Measurements from ENCODE around the gene SORCS1.

Gene SORCS1

GRCh38 chr10:106707657-106708056 lies 456.8 kb downstream of the SORCS1 start:
- no peak for DNase-seq
- intact Hi-C loops (cut with DNase I) = loop anchor here (5.0 to 10.0 kb wide), 2 partner anchors 437 to 1110 kb away; no protein-coding TSS in a partner anchor

GRCh38 chr10:106706127-106706526 lies 458.4 kb downstream of the SORCS1 start:
- no peak for DNase-seq
- intact Hi-C loops (cut with DNase I) = loop anchor here (5.0 to 10.0 kb wide), 2 partner anchors 439 to 1111 kb away; no protein-coding TSS in a partner anchor

- peak in 9 of 10 donors; percentile 44 to 92 (median 75) for DNase-seq
- intact Hi-C loops (cut with DNase I) = loop anchor here (5.0 to 10.0 kb wide), 2 partner anchors 439 to 1112 kb away; no protein-coding TSS in a partner anchor
Measured at GRCh38 chr10:106705681-106706100, 458.8 kb downstream of the SORCS1 start.

- intact Hi-C loops (cut with DNase I) = no loop called here
- DNase-seq = no peak
Measured at GRCh38 chr10:106696239-106696638, 468.3 kb downstream of the SORCS1 start.

- intact Hi-C loops (cut with DNase I) = no loop called here
- DNase-seq = no peak
Measured at GRCh38 chr10:106694696-106695095, 469.8 kb downstream of the SORCS1 start.

- intact Hi-C loops (cut with DNase I) = loop anchor here (1.0 to 5.0 kb wide), 2 partner anchors 57 to 730 kb away; no protein-coding TSS in a partner anchor
- no peak for DNase-seq
Measured at GRCh38 chr10:106682175-106682574, 482.3 kb downstream of the SORCS1 start.

- no peak for DNase-seq
- intact Hi-C loops (cut with DNase I) = loop anchor here (5.0 kb wide), 1 partner anchor 728 kb away; no protein-coding TSS in a partner anchor
Measured at GRCh38 chr10:106680061-106680460, 484.4 kb downstream of the SORCS1 start.

GRCh38 chr10:106679314-106679713 lies 485.2 kb downstream of the SORCS1 start:
- intact Hi-C loops (cut with DNase I) = no loop called here

GRCh38 chr10:106672517-106673175 lies 491.9 kb downstream of the SORCS1 start:
- intact Hi-C loops (cut with DNase I) = no loop called here
- DNase-seq = no peak

More at GRCh38 chr10:106679314-106679713, 485.2 kb downstream of the SORCS1 start:
- DNase-seq = no peak

- intact Hi-C loops (cut with DNase I) = no loop called here
Measured at GRCh38 chr10:106661767-106662140, 502.8 kb downstream of the SORCS1 start.

GRCh38 chr10:106661133-106661766 lies 503.3 kb downstream of the SORCS1 start:
- intact Hi-C loops (cut with DNase I) = no loop called here
- DNase-seq = no peak

More at GRCh38 chr10:106661767-106662140, 502.8 kb downstream of the SORCS1 start:
- DNase-seq = peak in 4 of 10 donors; percentile 30 to 82 (median 52)

- intact Hi-C loops (cut with DNase I) = no loop called here
- DNase-seq = no peak
Measured at GRCh38 chr10:106660550-106660949, 504.0 kb downstream of the SORCS1 start.

GRCh38 chr10:106655636-106656035 lies 508.9 kb downstream of the SORCS1 start:
- DNase-seq = no peak
- intact Hi-C loops (cut with DNase I) = no loop called here

- intact Hi-C loops (cut with DNase I) = no loop called here
- DNase-seq = no peak
Measured at GRCh38 chr10:106655165-106655564, 509.3 kb downstream of the SORCS1 start.

GRCh38 chr10:106652279-106652678 lies 512.2 kb downstream of the SORCS1 start:
- intact Hi-C loops (cut with DNase I) = no loop called here
- DNase-seq = no peak

GRCh38 chr10:106648534-106649481 lies 515.7 kb downstream of the SORCS1 start:
- peak in 1 of 10 donors; percentile 79 for DNase-seq
- intact Hi-C loops (cut with DNase I) = no loop called here

GRCh38 chr10:106643473-106643872 lies 521.0 kb downstream of the SORCS1 start:
- DNase-seq = peak in 2 of 10 donors; percentile 7 to 29
- intact Hi-C loops (cut with DNase I) = no loop called here

GRCh38 chr10:106637873-106638272 lies 526.6 kb downstream of the SORCS1 start:
- intact Hi-C loops (cut with DNase I) = no loop called here
- no peak for DNase-seq

- intact Hi-C loops (cut with DNase I) = no loop called here
- no peak for DNase-seq
Measured at GRCh38 chr10:106636766-106637491, 527.6 kb downstream of the SORCS1 start.

GRCh38 chr10:106635947-106636346 lies 528.6 kb downstream of the SORCS1 start:
- DNase-seq = no peak
- intact Hi-C loops (cut with DNase I) = no loop called here
